Astrocyte of the spinal cord (primary cell): Measurements from ENCODE around the gene UTP4.
A peak's percentile ranks its signal among the peaks of the same experiment; 100 is the strongest.

Experiments used
- DNase-seq: peaks from one replicate; pipeline ENCODE4 v3.0.0; 2011; ENCODE audit warnings: low read depth, low spot score
- H3K4me3 ChIP-seq: 2 replicates; pipeline ENCODE4 v1.5.1; 2011; ENCODE audit warnings: low read depth, mild to moderate bottlenecking, low read length, moderate library complexity
- in situ Hi-C: cut with HindIII; loops from 2 replicates; pipeline ENCODE4 v1.10.0; 2017; ENCODE audit warnings: low sequenced_read_pairs
- TF ChIP-seq, protein P1 (sequence below): IDR thresholded peaks from 2 replicates; pipeline ENCODE4 v1.5.1; 2012; ENCODE audit warnings: low read depth, mild to moderate bottlenecking, low read length, inconsistent platforms

The UTP4 gene

DNA sequence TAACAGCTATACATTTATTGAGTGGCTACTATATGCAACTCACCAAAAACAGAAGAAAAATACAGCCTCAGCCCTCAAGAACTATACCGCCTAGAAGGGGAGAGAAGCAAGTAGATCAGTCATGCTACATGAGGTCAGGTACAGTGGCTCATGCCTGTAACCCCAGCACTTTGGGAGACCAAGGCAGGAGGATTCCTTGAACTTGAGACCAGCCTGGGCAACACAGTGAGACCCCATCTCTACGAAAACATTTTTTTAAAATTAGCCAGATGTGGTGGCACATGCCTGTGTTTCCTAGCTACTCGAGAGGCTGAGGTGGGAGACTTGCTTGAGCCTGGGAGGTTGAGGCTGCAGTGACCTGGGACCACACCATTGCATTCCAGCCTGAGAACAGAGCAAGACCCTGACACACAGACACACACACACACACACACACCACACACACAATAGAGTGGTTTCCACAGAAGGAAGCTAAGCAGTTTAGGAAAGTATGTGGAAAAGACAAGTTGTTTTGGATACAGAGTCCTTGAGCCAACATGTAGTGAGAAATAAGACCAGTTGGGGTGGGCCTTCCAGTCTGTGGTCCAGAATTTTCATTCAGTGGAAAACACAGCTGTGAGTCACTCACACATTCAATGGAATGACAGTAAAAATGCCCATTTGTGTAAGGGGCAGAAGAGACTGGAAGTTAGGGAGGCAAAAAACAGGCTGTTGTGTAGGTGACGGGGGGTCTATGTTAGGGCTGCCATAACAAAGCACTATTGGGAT is 43.8 kb downstream of the UTP4 start:
- TF ChIP-seq, protein P1, sequence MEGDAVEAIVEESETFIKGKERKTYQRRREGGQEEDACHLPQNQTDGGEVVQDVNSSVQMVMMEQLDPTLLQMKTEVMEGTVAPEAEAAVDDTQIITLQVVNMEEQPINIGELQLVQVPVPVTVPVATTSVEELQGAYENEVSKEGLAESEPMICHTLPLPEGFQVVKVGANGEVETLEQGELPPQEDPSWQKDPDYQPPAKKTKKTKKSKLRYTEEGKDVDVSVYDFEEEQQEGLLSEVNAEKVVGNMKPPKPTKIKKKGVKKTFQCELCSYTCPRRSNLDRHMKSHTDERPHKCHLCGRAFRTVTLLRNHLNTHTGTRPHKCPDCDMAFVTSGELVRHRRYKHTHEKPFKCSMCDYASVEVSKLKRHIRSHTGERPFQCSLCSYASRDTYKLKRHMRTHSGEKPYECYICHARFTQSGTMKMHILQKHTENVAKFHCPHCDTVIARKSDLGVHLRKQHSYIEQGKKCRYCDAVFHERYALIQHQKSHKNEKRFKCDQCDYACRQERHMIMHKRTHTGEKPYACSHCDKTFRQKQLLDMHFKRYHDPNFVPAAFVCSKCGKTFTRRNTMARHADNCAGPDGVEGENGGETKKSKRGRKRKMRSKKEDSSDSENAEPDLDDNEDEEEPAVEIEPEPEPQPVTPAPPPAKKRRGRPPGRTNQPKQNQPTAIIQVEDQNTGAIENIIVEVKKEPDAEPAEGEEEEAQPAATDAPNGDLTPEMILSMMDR: no peak
- peak; percentile 82 for DNase-seq
- in situ Hi-C loops: no loop called here
- no peak overlapping the region for H3K4me3 ChIP-seq

DNA sequence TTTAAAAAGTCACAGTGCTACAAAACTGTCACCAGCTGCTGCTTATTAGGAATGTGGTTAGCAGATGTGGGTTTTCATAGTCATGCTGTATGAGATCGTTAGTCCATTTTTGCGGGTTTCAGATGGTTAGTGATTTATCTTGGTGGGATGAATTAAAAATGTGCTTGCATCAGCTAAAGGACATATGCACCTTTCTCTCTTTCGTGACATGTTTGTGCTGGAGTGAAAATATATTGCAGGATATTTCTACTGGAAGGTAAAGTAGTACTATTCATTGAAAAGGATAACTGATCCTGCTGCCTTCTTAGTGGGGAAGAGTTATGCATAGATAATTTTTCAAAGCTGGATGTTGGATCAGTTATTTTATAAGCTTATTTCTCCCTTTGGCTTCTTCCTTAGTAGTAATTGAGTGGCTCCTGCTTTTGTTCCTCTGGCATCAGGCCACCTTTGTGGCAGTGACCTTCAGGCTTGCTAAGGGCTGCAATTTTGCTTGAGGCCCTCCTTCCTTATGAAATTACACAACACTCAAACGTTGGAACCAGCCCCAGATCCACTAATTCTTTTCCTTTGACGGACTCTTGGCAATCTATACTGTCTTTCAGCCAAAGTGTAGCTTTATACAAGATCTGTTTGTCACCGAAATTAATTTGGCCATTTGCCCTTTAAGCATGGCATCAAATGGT is 47.0 kb downstream of the UTP4 start:
- no peak overlapping the region for H3K4me3 ChIP-seq
- DNase-seq: peak; percentile 81
- TF ChIP-seq, protein P1: no peak
- in situ Hi-C loops: no loop called here

- DNase-seq: no peak
- no peak overlapping the region for H3K4me3 ChIP-seq
- TF ChIP-seq, protein P1: no peak
- in situ Hi-C loops: no loop called here
These were observed 47.5 kb downstream of the UTP4 start for GRCh38 chr16:69180011-69180338.

DNA sequence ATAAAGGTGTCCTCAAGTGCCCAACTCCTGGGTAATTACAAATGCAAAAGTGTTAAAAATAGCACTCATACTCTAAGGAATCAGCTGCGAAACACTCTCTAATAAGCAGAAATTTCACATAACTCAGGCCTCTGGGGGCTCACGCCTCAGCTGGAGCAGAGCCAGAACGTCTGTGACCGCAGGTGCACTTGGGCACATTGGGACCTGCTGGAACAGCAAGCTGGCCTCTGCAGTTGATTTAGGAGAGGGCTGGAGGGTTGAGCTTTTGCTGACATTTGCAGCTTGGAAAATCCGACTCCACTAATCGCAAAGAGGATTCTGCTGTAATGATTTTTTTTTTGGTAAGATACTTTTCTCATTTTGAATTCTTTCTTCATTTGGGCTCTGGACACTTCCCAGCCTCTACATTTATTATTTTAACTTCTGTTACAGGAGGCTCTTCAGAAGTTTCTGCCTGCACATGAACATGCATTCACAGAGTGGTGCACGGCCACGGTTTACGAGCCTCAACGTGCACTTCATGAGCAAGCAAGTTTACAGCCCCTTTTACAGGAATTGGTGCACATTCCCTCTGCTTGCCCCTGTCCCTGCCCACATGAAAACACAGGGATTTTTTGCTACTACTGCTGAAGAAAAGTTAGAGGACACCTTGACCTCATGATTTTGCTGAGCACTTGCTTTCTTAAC is 50.4 kb downstream of the UTP4 start:
- DNase-seq: no peak
- in situ Hi-C loops: no loop called here
- TF ChIP-seq, protein P1: no peak
- no peak overlapping the region for H3K4me3 ChIP-seq

- peak; percentile 92 for DNase-seq
- TF ChIP-seq, protein P1: no peak
- H3K4me3 ChIP-seq: peak within 1 kb of the TSS; percentile 77
- in situ Hi-C loops: no loop called here
These were observed 54.4 kb downstream of the UTP4 start, which contains the start of gene SNTB2 for GRCh38 chr16:69186642-69187445. Gene SNTB2, plus strand, starts transcription at chr16:69187164. Its CDS starts 3 bp downstream, at chr16:69187167.

DNA sequence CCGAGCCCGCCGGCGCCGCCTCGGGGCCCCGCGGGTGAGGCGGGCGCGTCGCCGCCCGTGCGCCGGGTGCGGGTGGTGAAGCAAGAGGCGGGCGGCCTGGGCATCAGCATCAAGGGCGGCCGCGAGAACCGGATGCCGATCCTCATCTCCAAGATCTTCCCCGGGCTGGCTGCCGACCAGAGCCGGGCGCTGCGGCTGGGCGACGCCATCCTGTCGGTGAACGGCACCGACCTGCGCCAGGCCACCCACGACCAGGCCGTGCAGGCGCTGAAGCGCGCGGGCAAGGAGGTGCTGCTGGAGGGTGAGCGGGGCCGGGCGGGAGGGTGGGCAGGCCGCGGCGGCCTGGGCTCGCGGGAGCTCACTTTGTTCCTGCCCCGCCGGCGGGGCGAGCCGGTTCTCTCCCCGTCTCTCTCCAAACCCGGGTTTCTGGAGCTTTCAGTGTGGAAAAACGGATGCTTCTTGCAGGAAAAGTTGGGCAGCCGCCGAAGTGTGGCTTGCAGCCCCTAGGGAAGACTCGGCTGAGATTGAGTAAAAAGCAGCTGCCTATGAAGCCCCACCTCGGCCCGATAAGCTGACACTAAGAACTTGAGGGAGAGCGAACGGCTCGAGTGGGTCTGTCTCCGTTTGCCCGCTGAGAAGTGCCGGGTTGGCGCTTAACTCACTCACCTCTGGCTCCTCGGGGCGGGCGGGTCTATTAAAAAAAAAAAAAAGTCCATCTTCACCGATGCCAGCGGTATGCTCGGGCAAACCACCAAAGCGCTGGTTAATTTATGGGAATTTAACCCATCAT is 55.2 kb downstream of the UTP4 start:
- H3K4me3 ChIP-seq: peak overlapping the region; percentile 77
- in situ Hi-C loops: no loop called here
- DNase-seq: peak; percentile 55
- TF ChIP-seq, protein P1: no peak
